Neural progenitor cell (in vitro differentiated cells): ENCODE data around the gene TMEM184A. TPM values are rescaled to one million over a fixed set of nuclear protein-coding genes. Genes with fewer than 3 reads are reported as not detected.
A peak's percentile ranks its signal among the peaks of the same experiment; 100 is the strongest.

ENCODE experiments used
- DNase-seq: peaks from one replicate; pipeline ENCODE4 v3.0.0-alpha.2; 2016; ENCODE audit warnings: low spot score
- H2AFZ ChIP-seq: fragments of 200-600 bp; sonication (generic); replicated peaks from 2 replicates; pipeline ENCODE4 v1.6.1; 2016; ENCODE audit warnings: antibody characterized with exemption
- H3F3A ChIP-seq: fragments of 200-600 bp; sonication (generic); 2 replicates; pipeline ENCODE4 v1.6.1; 2016; ENCODE audit warnings: antibody characterized with exemption, low read depth
- H3K27ac ChIP-seq: fragments of 200-600 bp; sonication (generic); 2 replicates; pipeline ENCODE4 v1.5.1; 2016; ENCODE audit warnings: mild to moderate bottlenecking
- H3K27me3 ChIP-seq: fragments of 200-600 bp; sonication (generic); 2 replicates; pipeline ENCODE4 v1.6.1; 2016; ENCODE audit warnings: mild to moderate bottlenecking, moderate library complexity
- H3K36me3 ChIP-seq: fragments of 200-600 bp; sonication (generic); 2 replicates; pipeline ENCODE4 v1.5.1; 2016
- H3K4me1 ChIP-seq: fragments of 200-600 bp; sonication (generic); 2 replicates; pipeline ENCODE4 v1.6.1; 2016; ENCODE audit warnings: mixed run types
- H3K4me2 ChIP-seq: fragments of 200-600 bp; sonication (generic); 2 replicates; pipeline ENCODE4 v1.6.1; 2016
- H3K4me3 ChIP-seq: fragments of 200-600 bp; sonication (generic); 2 replicates; pipeline ENCODE4 v1.5.1; 2016
- H3K79me2 ChIP-seq: fragments of 200-600 bp; sonication (generic); 2 replicates; pipeline ENCODE4 v1.6.1; 2016; ENCODE audit warnings: low read depth
- H3K9ac ChIP-seq: fragments of 200-600 bp; sonication (generic); 2 replicates; pipeline ENCODE4 v1.6.1; 2016
- H3K9me3 ChIP-seq: fragments of 200-600 bp; sonication (generic); 2 replicates; pipeline ENCODE4 v1.5.1; 2016; ENCODE audit warnings: low read depth
- H4K20me1 ChIP-seq: fragments of 200-600 bp; sonication (generic); 2 replicates; pipeline ENCODE4 v1.6.1; 2016; ENCODE audit warnings: low read depth
- H3K27ac Mint-ChIP-seq: 3 replicates; pipeline ENCODE4 v1.8.0; 2021; ENCODE audit warnings: mixed read lengths
- H3K27me3 Mint-ChIP-seq: 2 replicates; pipeline ENCODE4 v1.8.0; 2022; ENCODE audit warnings: low read depth, mild to moderate bottlenecking, inconsistent platforms, moderate library complexity, mixed read lengths; ENCODE audit not compliant: insufficient read depth
- H3K36me3 Mint-ChIP-seq: 3 replicates; pipeline ENCODE4 v1.8.0; 2021; ENCODE audit warnings: mixed read lengths
- H3K4me1 Mint-ChIP-seq: 3 replicates; pipeline ENCODE4 v1.8.0; 2021; ENCODE audit warnings: mixed read lengths
- H3K4me3 Mint-ChIP-seq: 3 replicates; pipeline ENCODE4 v1.8.0; 2021; ENCODE audit warnings: mild to moderate bottlenecking, moderate library complexity, mixed read lengths
- H3K9me3 Mint-ChIP-seq: 3 replicates; pipeline ENCODE4 v1.8.0; 2020; ENCODE audit warnings: mixed read lengths
- EZH2 ChIP-seq: fragments of 200-600 bp; sonication (generic); IDR thresholded peaks from 2 replicates; pipeline ENCODE4 v1.6.1; 2017; ENCODE audit warnings: antibody characterized with exemption, mild to moderate bottlenecking, moderate library complexity
- EZH2phosphoT487 ChIP-seq: fragments of 200-600 bp; sonication (generic); IDR thresholded peaks from 2 replicates; pipeline ENCODE4 v1.6.1; 2017; ENCODE audit warnings: antibody characterized with exemption
- total RNA-seq: library from RNA; depleted of rRNA; stranded (reverse); fragments of >200 nt; gene quantifications from 2 replicates; pipeline ENCODE4 v1.2.3, GENCODE V29; 2015; ENCODE audit warnings: low replicate concordance
- TF ChIP-seq, protein P1 (sequence below): fragments of 200-600 bp; sonication (generic); IDR thresholded peaks from 2 replicates; pipeline ENCODE4 v1.5.1; 2017; ENCODE audit warnings: antibody characterized with exemption, mild to moderate bottlenecking

The TMEM184A gene
- total RNA-seq, 1 donor from 2014 or later: 0.17 TPM

- H3K4me3 ChIP-seq: no peak overlapping the region
- no peak overlapping the region for H3K9ac ChIP-seq
- H3K9me3 ChIP-seq: no peaks in the 10 kb centered on the region
- no peak overlapping the region for H3K27ac Mint-ChIP-seq
- H3K4me1 ChIP-seq: no peaks in the 10 kb centered on the region
- no peaks in the 10 kb centered on the region for H3K36me3 ChIP-seq
- H3K27me3 Mint-ChIP-seq: peaks cover 11% of the 10 kb centered on the region
- DNase-seq: no peak
- H3K27ac ChIP-seq: no peak overlapping the region
- H4K20me1 ChIP-seq: no peaks in the 10 kb centered on the region
- H3K36me3 Mint-ChIP-seq: no peaks in the 10 kb centered on the region
- H3K4me2 ChIP-seq: no peak overlapping the region
- no peaks in the 10 kb centered on the region for H3K79me2 ChIP-seq
- no peak overlapping the region for H3K4me3 Mint-ChIP-seq
- H3K4me1 Mint-ChIP-seq: peaks cover 8% of the 10 kb centered on the region
- H3K9me3 Mint-ChIP-seq: no peaks in the 10 kb centered on the region
- TF ChIP-seq, protein P1, sequence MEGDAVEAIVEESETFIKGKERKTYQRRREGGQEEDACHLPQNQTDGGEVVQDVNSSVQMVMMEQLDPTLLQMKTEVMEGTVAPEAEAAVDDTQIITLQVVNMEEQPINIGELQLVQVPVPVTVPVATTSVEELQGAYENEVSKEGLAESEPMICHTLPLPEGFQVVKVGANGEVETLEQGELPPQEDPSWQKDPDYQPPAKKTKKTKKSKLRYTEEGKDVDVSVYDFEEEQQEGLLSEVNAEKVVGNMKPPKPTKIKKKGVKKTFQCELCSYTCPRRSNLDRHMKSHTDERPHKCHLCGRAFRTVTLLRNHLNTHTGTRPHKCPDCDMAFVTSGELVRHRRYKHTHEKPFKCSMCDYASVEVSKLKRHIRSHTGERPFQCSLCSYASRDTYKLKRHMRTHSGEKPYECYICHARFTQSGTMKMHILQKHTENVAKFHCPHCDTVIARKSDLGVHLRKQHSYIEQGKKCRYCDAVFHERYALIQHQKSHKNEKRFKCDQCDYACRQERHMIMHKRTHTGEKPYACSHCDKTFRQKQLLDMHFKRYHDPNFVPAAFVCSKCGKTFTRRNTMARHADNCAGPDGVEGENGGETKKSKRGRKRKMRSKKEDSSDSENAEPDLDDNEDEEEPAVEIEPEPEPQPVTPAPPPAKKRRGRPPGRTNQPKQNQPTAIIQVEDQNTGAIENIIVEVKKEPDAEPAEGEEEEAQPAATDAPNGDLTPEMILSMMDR: no peak
- no peak for TF ChIP-seq EZH2
- no peaks in the 10 kb centered on the region for H3K27me3 ChIP-seq
- no peaks in the 10 kb centered on the region for H3F3A ChIP-seq
- no peak overlapping the region for H2AFZ ChIP-seq
Observed at GRCh38 chr7:1512781-1513656, 43.0 kb downstream of the TMEM184A start.

- no peak for TF ChIP-seq EZH2
- TF ChIP-seq EZH2phosphoT487: no peak
- TF ChIP-seq, protein P1: no peak
- Mint-ChIP-seq H3K4me3 (no peak overlapping the region), H3K9me3 (no peaks in the 10 kb centered on the region), H3K27ac (peak overlapping the region; percentile 50), H3K36me3 (no peaks in the 10 kb centered on the region), H3K27me3 (peaks cover 9% of the 10 kb centered on the region), H3K4me1 (peaks cover 11% of the 10 kb centered on the region)
- DNase-seq: no peak
- Histone ChIP-seq H4K20me1 (no peaks in the 10 kb centered on the region), H3K4me2 (no peak overlapping the region), H3K79me2 (no peaks in the 10 kb centered on the region), H3K36me3 (no peaks in the 10 kb centered on the region), H3K4me3 (no peak overlapping the region), H3K27me3 (no peaks in the 10 kb centered on the region), H3F3A (peaks cover 2% of the 10 kb centered on the region), H2AFZ (no peak overlapping the region), H3K9ac (no peak overlapping the region), H3K9me3 (no peaks in the 10 kb centered on the region), H3K27ac (no peak overlapping the region), H3K4me1 (no peaks in the 10 kb centered on the region)
Observed at GRCh38 chr7:1511444-1512422, 44.3 kb downstream of the TMEM184A start.

GRCh38 chr7:1510780-1511154 lies 45.2 kb downstream of the TMEM184A start:
- peaks cover 8% of the 10 kb centered on the region for H3K27me3 Mint-ChIP-seq
- no peaks in the 10 kb centered on the region for H3K9me3 ChIP-seq
- H3K4me3 Mint-ChIP-seq: no peak overlapping the region
- H3K4me1 Mint-ChIP-seq: peaks cover 13% of the 10 kb centered on the region
- no peak for DNase-seq
- no peak overlapping the region for H2AFZ ChIP-seq
- no peaks in the 10 kb centered on the region for H4K20me1 ChIP-seq
- no peak overlapping the region for H3K27ac Mint-ChIP-seq
- H3K36me3 ChIP-seq: no peaks in the 10 kb centered on the region
- no peak overlapping the region for H3K4me2 ChIP-seq
- no peak overlapping the region for H3K27ac ChIP-seq
- no peak overlapping the region for H3K4me3 ChIP-seq
- H3K27me3 ChIP-seq: no peaks in the 10 kb centered on the region
- no peaks in the 10 kb centered on the region for H3K9me3 Mint-ChIP-seq
- peaks cover 7% of the 10 kb centered on the region for H3F3A ChIP-seq
- H3K36me3 Mint-ChIP-seq: no peaks in the 10 kb centered on the region
- no peak overlapping the region for H3K9ac ChIP-seq
- no peaks in the 10 kb centered on the region for H3K79me2 ChIP-seq
- TF ChIP-seq, protein P1: no peak
- TF ChIP-seq EZH2phosphoT487: no peak
- TF ChIP-seq EZH2: no peak
- no peaks in the 10 kb centered on the region for H3K4me1 ChIP-seq
